GM19397 (cell line): Measurements from ENCODE around the gene REC114.
"Not testable (repeated sequence)": the region's sequence is repeated elsewhere in the genome, so short reads cannot be mapped to it uniquely, and the experiment has no call there.

Experiments used
- ATAC-seq: cut with Tn5 transposase; IDR thresholded peaks from one replicate; pipeline ENCODE4 v1.9.1; 2021; ENCODE audit warnings: mild to moderate bottlenecking, moderate library complexity; ENCODE audit not compliant: unreplicated experiment

The REC114 gene

DNA sequence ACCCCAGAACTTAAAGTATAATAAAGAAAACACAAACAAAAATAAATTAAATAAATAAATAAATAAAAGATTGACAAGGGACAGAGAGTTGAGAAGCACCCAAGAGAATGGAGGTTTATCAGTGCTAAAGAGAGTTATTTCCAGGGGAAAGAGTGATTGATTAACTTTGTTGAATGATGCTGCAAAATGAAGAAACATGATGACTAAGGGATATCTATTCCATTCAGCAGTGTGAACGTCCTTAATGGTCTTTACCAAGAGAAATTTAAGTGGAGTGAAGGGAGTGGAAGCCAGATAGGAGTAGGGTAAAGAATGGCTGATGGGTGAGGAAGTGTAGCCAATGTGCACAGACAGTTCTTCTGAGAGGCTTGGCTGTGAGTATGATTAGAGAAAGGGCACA lies 11.1 kb downstream of the REC114 start:
- ATAC-seq = no peak

DNA sequence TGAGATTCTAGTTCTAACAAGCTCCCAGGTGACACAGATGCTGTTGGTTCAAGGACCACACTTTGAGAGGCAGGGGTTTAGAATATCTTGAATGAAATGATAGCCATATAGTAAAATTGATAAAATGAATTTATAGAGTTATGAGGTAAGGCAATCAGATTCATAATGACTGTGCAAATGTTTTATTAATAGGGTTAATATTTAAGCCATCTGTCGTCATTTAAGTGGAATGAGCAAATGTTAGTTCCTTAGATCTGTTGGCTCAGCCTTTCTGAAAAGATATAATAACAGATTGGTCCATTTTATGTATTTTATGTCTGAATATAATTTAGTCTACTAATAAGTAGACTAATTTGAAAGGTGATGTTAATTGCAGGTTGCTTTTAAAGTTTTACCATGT lies 12.9 kb downstream of the REC114 start:
- no peak for ATAC-seq

- no peak for ATAC-seq
These were observed 14.4 kb downstream of the REC114 start for GRCh38 chr15:73457334-73457733.

GRCh38 chr15:73460662-73461061 lies 17.7 kb downstream of the REC114 start:
- no peak for ATAC-seq

- ATAC-seq = no peak
These were observed 21.6 kb downstream of the REC114 start for GRCh38 chr15:73464602-73465001.

DNA sequence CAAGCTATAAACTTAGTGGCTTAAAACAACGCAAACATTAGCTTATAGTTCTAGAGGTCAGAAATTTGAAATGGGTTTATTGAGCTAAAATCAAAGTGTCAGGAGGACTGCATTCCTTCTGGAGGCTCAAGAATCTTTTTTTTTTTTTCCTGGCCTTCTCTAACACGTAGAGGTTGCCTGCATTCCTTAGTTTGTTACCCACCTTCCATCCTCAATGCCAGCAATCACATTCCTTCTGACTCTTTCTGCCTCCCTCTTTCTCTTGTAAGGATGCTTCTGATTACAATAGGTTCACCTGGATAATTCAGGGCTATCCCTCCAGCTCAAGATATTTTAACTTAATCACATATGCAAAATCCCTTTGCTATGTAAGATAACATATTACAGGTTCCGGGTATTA lies 24.8 kb downstream of the REC114 start:
- ATAC-seq = no peak

DNA sequence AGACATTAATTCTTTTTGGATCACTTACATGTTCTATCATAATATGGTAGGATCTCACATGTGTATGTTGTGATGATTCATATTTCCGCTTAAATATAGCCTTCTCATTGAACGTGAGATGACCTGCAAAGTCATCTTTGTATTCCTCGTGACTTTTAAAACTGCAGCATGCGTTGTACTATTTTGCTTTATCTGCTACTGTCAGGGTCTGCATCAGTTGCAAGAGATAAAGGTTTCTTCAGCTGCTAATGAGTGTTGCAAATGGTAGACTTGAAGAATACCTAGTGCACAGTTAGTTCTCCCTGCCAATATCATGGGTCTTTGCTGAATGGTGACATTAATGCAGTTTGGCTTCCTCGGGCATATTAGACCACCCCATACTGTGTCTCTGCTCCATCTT lies 31.8 kb downstream of the REC114 start:
- no peak for ATAC-seq

DNA sequence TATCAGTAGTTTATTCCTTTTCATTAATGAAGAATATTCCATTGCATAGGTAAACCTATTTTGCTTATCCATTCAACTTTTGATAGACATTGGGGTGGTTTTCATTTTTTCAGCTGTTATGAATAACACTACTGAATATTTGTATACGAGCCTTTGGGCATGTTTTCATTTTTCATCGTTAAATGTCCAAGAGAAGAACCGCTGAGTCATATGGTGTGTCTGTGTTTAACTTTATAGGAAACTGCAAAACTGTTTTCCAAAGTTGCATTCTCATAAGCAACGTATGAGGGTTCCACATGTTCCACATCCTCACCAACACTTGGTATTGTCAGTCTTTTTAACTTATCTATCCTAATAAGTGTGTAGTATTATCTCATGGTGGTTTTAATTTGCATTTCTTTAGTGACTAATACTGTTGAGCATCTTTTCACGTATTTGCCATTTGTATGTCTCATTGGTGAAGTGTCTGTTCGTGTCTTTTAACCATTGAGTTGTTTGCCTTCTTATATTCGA lies 33.8 kb downstream of the REC114 start:
- ATAC-seq = no peak

DNA sequence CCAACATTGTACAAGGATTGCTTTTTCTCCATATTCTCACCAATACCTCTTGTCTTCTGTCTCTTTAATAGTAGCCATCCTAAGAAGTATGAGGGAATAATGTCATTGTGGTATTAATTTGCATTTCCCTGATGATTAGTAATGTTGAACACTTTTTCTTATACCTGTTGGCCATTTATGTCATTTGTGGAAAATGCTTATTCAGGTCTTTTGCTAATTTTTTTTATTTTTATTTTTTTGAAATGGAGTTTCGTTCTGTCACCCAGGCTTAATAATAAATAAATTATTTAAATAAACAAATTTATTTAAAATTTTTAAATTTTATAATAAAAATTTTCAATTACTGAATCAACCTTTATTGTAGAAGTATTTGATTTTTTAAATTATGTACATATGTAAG lies 37.1 kb downstream of the REC114 start:
- ATAC-seq = no peak

- ATAC-seq = no peak
These were observed 39.2 kb downstream of the REC114 start for GRCh38 chr15:73482166-73482565.

- ATAC-seq = no peak
These were observed 40.1 kb downstream of the REC114 start for GRCh38 chr15:73483053-73483452.

DNA sequence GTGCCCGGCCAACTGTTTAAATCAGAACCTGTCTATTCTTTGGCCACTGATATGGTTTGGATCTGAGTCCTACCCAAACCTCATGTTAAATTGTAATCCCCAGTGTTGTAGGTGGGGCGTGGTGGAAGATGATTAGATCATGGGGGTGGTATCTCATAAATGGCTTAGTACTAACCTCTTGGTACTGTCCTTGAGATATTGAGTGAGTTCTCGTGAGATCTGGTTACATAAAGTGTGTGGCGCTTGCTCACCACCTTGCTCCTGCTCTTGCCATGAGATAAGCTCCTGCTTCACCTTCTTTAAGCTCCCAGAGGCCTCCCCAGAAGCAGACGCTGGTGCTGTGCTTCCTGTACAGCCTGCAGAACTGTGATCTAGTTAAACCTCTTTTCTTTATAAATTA lies 42.4 kb downstream of the REC114 start:
- ATAC-seq = no peak

DNA sequence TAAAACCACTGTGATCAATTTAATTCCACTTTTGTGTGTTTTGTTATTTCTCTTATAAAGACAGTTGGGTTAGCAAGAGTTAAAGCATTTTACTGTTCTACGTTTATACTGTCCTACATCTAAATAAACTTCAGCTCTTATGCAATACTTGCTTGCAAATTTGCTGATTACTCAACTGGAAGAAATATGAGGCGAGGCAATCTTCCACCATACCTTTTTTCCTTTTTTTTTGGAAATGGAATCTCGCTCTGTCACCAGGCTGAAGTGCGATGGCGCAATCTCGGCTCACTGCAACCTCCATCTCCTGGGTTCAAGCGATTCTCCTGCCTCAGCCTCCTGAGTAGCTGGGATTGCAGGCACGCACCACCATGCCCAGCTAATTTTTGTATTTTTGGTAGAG lies 42.9 kb downstream of the REC114 start:
- ATAC-seq = not testable (repeated sequence)

DNA sequence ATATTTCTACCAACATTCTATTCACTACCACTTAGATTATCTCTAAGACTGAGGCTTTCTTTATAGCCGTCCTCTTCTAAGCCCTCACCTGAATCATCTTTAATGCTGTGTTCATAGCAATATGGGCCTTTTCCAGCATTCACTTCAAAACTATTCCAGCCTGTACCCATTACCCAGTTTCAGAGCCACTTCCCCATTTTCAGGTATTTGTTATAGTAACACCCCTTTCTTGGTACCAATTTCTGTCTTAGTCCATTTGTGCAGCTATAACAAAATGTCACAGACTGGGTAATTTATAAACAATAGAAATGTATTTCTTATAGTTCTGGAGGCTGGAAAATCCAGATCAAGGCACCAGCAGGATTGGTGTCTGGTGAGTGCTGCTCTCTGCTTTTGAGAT lies 45.7 kb downstream of the REC114 start:
- no peak for ATAC-seq

DNA sequence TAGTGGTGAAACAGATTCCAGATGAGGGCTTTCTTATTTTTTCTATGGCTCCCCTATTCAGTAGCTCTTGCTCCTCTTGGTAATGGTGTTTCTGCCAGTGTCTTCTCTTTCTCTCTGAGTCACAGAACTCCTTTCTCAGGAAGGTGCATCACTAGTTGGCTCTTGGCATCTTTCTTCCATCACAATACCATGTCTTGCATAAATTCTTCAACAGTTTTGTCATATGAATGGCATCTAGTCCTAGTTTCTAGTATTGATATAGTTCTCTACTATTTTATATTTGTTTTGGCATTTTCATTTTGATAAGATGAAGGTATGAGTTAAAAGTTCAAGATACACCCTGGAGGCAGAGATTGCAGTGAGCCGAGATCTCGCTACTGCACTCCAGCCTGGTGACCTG lies 51.0 kb downstream of the REC114 start:
- ATAC-seq = no peak

- ATAC-seq = no peak
These were observed 52.2 kb downstream of the REC114 start for GRCh38 chr15:73495181-73495580.

DNA sequence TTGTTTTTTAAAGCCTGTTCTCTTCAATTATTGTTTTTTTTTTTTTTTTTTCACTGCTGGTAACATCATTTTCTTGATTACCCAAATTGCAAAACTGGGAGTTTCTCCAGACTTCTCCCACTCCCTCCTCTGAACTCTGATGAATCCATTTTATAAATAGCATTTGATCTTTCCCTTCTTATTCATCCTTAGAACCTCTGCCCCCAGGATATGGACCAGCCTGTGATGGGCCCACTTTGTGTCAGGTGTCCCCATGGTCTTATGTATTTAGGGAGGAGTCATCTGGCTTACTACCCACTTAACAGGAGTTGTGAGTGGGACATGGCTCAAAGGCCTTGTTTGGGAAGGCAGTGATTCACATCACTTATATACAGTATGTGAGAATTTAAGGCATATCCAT lies 57.7 kb downstream of the REC114 start:
- no peak for ATAC-seq

- ATAC-seq = no peak
These were observed 61.9 kb downstream of the REC114 start for GRCh38 chr15:73504885-73505284.

GRCh38 chr15:73515527-73515926 lies 72.6 kb downstream of the REC114 start:
- ATAC-seq = no peak

DNA sequence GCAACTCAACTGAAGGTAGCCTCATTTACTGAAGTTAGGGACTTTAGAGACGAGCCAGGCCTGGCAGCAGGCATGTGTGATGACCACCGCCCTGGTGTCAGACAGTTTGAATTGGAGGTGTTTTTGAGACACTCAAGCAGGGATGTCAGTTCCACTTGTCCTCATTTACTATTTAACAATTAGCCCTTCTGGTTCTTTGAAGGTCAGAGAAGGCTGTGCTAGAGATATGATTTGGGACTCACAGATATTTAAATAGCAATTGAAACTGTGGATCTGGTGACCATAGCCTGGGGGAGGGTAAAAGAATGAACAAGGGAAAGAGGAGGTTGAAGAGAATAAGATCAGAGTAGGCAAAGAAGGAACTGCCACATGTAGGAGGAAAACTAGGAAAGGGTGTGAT lies 74.6 kb downstream of the REC114 start:
- no peak for ATAC-seq

- ATAC-seq = no peak
These were observed 75.4 kb downstream of the REC114 start for GRCh38 chr15:73518180-73518862.

DNA sequence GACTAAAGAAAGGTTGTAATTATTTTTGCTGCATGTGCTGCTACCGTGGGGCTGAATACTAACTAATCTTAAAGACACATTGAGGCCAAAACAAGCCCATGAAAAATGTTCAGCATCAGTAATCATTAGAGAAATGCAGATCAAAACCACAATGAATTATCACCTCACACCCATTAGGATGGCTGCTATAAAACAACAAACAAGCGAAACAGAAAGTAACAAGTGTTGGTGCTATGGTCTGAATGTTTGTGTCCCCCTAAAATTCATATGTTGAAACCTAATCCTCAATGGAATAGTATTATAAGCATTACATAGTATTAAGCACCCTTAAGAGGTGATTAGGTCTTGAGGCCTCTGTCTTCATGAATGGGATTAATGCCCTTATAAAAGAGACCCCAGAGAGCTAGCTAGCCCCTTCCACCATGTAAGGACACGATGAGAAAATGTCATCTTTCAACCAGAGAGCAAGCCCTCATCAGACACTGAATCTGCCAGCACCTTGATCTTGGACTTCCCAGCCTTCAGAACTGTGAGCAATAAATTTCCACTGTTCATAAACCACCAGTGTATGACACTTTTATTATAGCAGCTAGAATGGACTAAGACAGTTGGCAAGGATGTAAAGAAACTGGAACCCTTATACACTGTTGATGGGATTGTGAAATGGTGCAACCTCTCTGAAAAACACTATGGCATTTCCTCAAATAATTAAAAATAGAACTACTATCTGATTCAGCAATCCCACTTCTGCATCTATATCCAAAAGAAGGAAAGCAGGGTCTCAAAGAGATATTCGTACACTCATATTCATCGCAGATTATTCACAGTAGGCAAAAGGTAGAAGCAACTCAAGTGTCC lies 76.1 kb downstream of the REC114 start:
- ATAC-seq = no peak
